ENCODE data around the gene ZNF764.

Gene ZNF764

DNA sequence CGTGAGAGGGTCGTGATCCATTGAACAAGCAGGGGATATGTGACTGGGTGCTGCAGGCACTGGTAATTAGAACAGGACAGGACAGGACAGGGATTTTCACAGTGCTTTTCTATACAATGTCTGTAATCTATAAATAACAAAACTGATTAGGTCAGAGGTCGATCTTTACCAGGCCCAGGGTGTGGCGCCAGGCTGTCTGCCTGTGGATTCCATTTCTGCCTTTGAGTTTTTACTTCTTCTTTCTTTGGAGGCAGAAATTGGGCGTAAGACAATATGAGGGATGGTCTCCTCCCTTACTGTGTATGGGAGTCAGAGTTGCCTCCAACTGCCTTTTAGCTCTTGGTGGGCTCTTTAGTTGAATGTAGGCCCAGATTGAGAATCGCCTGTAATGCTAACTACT, 1.5 kb upstream of the ZNF764 start:
- no peak for TF ChIP-seq CTCF (IDR thresholded peaks at IDR 0.05)

GRCh38 chr16:30558789-30559377, 709 bp upstream of the ZNF764 start:
- no peak for TF ChIP-seq CTCF (IDR thresholded peaks at IDR 0.05)

- TF ChIP-seq CTCF (IDR thresholded peaks at IDR 0.05), result no peak
Measured at GRCh38 chr16:30557707-30557956, 542 bp downstream of the ZNF764 start.

DNA sequence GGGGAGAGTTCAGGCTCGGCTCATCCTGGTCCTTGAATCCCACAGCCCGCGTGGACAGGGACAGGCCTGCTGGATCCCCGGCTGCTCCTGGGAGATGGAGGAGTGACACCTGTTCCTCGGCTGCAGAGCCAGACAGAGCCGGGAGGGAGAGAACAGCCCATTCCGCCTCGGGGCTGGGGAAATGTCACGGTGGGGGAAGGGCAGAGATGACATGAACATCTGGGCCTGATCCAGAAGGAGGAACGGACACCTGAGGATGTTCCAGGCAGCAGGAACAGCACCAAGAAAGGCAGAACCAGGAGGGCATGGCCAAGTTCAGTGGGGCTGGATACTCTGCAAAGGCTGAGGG, 2.1 kb downstream of the ZNF764 start:
- TF ChIP-seq CTCF (IDR thresholded peaks at IDR 0.05), result no peak

DNA sequence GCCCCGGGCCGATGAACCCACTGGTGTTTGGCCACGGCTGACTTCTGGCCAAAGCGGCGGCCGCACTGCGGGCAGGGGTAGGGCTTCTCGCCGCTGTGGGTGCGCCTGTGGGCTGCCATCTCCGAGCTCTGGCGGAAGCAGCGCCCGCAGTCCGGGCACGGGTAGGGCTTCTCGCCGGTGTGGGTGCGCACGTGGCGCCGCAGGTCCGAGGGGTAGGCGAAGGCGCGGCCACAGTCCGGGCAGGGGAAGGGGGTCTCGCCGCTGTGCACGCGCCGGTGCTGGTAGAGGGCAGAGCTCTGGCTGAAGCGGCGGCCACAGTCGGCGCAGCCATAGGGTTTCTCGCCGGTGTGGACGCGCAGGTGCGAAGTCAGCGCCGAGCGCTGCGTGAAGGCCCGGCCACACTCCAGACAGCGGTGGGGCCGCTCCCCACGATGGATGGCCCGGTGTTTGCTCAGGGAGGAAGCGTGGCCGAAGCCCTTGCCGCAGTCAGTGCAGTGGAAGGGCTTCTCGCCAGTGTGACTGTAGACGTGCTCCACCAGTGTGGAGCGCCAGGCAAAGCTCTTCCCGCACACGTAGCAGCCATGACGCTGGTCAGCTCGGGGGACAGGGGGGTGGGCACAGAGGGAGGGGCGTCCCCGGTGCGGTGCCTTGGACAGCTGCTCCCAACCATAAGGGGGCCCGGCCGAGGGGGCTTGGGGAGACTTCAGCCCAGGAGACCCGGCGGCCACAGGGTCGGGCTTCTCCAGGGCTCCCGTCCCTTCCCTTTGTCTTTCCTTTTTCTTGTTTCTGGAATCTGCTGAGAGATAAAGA, 2.7 kb downstream of the ZNF764 start:
- TF ChIP-seq CTCF (IDR thresholded peaks at IDR 0.05), result no peak

DNA sequence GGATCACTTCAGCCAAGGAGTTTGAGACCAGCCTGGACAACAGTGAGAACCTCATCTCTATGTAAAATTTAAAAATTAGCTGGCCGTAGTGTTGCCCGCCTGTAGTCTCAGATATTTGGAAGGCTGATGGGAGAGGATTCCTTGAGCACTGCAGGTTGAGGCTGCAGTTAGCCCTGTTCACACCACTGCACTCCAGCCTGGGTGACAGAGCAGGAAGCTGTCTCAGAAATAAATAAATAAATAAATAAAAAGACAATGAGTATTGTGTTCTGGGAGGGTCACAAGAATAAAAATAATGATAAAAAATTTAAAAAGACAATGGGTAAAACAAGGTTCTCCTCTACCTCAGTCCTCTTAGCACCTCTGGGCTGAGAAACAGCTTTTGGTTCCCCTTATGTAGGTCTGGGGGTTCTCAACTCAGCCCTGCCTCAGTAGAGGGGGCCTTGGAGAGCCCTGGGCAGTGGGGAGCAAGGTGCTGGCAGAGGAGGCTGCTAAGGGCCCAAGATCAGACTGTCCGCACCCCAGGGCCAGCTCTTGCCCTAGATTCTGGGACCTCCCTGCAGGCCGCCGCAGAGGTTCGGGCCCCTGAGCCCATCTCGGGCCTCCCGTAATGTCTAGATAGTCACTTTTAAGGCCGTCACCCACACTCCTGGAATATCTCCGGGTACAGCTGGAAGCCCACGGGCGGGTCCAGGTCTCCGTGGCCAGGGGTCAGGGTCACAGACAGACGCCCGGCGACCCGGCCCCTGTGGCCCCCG, 3.4 kb downstream of the ZNF764 start:
- TF ChIP-seq CTCF (IDR thresholded peaks at IDR 0.05), result no peak

- no peak for TF ChIP-seq CTCF (IDR thresholded peaks at IDR 0.05)
Measured at GRCh38 chr16:30553393-30553899, 4.7 kb downstream of the ZNF764 start.

Measured in LNCAP (cell line).